Endothelial cell (in vitro differentiated cells): ENCODE data around the gene RIPOR1. TPM values are rescaled to one million over a fixed set of nuclear protein-coding genes. Genes with fewer than 3 reads are reported as not detected.

Source experiments
- DNase-seq: peaks from one replicate; pipeline ENCODE4 v3.0.0; 2021; ENCODE audit warnings: low spot score
- H3K27ac Mint-ChIP-seq: one replicate; pipeline ENCODE4 v1.8.0; 2021; ENCODE audit warnings: mixed read lengths, inconsistent platforms; ENCODE audit not compliant: unreplicated experiment
- H3K27me3 Mint-ChIP-seq: one replicate; pipeline ENCODE4 v1.8.0; 2021; ENCODE audit warnings: mild to moderate bottlenecking, moderate library complexity, mixed read lengths, inconsistent platforms; ENCODE audit not compliant: unreplicated experiment
- H3K36me3 Mint-ChIP-seq: one replicate; pipeline ENCODE4 v1.8.0; 2021; ENCODE audit warnings: mild to moderate bottlenecking, low read depth, mixed read lengths, inconsistent platforms; ENCODE audit not compliant: unreplicated experiment
- H3K4me1 Mint-ChIP-seq: one replicate; pipeline ENCODE4 v1.8.0; 2021; ENCODE audit warnings: mild to moderate bottlenecking, mixed read lengths, inconsistent platforms; ENCODE audit not compliant: unreplicated experiment
- H3K4me3 Mint-ChIP-seq: one replicate; pipeline ENCODE4 v1.8.0; 2021; ENCODE audit warnings: mild to moderate bottlenecking, mixed read lengths, inconsistent platforms; ENCODE audit not compliant: unreplicated experiment
- H3K9me3 Mint-ChIP-seq: one replicate; pipeline ENCODE4 v1.8.0; 2021; ENCODE audit warnings: mixed read lengths, inconsistent platforms; ENCODE audit not compliant: unreplicated experiment
- CTCF ChIP-seq: fragments of 200-600 bp; sonication (generic); IDR thresholded peaks from one replicate; pipeline ENCODE4 v1.5.0; 2021; ENCODE audit warnings: antibody characterized with exemption; ENCODE audit not compliant: unreplicated experiment
- total RNA-seq: library from RNA; stranded (reverse); fragmentation: NEBNext Ultra II Directional; extraction: Animal tissue kit (Norgen Biotek cat#: 25700); gene quantifications from one replicate; pipeline ENCODE4 v1.2.1, GENCODE V29; 2021; ENCODE audit not compliant: unreplicated experiment

RIPOR1 gene
- total RNA-seq, 1 donor from 2014 or later: 184 TPM

- DNase-seq: no peak
- peak overlapping the region; percentile 23 for H3K27ac Mint-ChIP-seq
- peaks cover 14% of the 10 kb centered on the region for H3K36me3 Mint-ChIP-seq
- H3K4me1 Mint-ChIP-seq: peaks cover 55% of the 10 kb centered on the region
- peaks cover 39% of the 10 kb centered on the region for H3K27me3 Mint-ChIP-seq
- H3K9me3 Mint-ChIP-seq: no peaks in the 10 kb centered on the region
- H3K4me3 Mint-ChIP-seq: peak overlapping the region; percentile 57
- no peak for TF ChIP-seq CTCF
Measured at GRCh38 chr16:67535201-67535600, 6.6 kb downstream of the RIPOR1 start.

GRCh38 chr16:67537270-67537635 lies 8.6 kb downstream of the RIPOR1 start:
- H3K27ac Mint-ChIP-seq: peak overlapping the region; percentile 93

GRCh38 chr16:67537636-67538591 lies 9.3 kb downstream of the RIPOR1 start:
- Mint-ChIP-seq H3K9me3 (no peaks in the 10 kb centered on the region), H3K36me3 (peaks cover 35% of the 10 kb centered on the region), H3K4me1 (peaks cover 54% of the 10 kb centered on the region), H3K27ac (peak overlapping the region; percentile 24), H3K4me3 (peak overlapping the region; percentile 90), H3K27me3 (peaks cover 37% of the 10 kb centered on the region)
- no peak for TF ChIP-seq CTCF
- DNase-seq: peak; percentile 84

More at GRCh38 chr16:67537270-67537635, 8.6 kb downstream of the RIPOR1 start:
- TF ChIP-seq CTCF: no peak
- Mint-ChIP-seq H3K27me3 (peaks cover 41% of the 10 kb centered on the region), H3K36me3 (peaks cover 29% of the 10 kb centered on the region), H3K4me1 (peaks cover 53% of the 10 kb centered on the region), H3K4me3 (peak overlapping the region; percentile 96), H3K9me3 (no peaks in the 10 kb centered on the region)
- DNase-seq: peak; percentile 84

- Mint-ChIP-seq H3K4me1 (peaks cover 47% of the 10 kb centered on the region), H3K4me3 (peak overlapping the region; percentile 90), H3K36me3 (peaks cover 41% of the 10 kb centered on the region), H3K27me3 (peaks cover 34% of the 10 kb centered on the region), H3K9me3 (no peaks in the 10 kb centered on the region), H3K27ac (peak overlapping the region; percentile 75)
- no peak for DNase-seq
- TF ChIP-seq CTCF: no peak
Measured at GRCh38 chr16:67538666-67539101, 10.1 kb downstream of the RIPOR1 start.

- no peak for DNase-seq
Measured at GRCh38 chr16:67539271-67539670, 10.6 kb downstream of the RIPOR1 start.

More at GRCh38 chr16:67539271-67539670, 10.6 kb downstream of the RIPOR1 start:
- peaks cover 34% of the 10 kb centered on the region for H3K27me3 Mint-ChIP-seq
- no peaks in the 10 kb centered on the region for H3K9me3 Mint-ChIP-seq
- H3K27ac Mint-ChIP-seq: peak overlapping the region; percentile 75
- no peak for TF ChIP-seq CTCF
- H3K4me1 Mint-ChIP-seq: peaks cover 50% of the 10 kb centered on the region
- peaks cover 47% of the 10 kb centered on the region for H3K36me3 Mint-ChIP-seq
- H3K4me3 Mint-ChIP-seq: peak overlapping the region; percentile 90
